Stimulated activated CD4-positive, alpha-beta T cell treated with anti-CD3 and anti-CD28 coated beads, Interleukin-12 subunit alpha, Interleukin-12 subunit beta, amount 100 ng/mL, for 24 hours (primary cell): ENCODE data around the gene MGAT3.

ENCODE experiments used
- DNase-seq, 2 experiments: peaks; one replicate each; pipeline ENCODE4 v3.0.0-alpha.2; 2020; ENCODE audit warnings: low read depth in 2 of 2

Gene MGAT3

DNA sequence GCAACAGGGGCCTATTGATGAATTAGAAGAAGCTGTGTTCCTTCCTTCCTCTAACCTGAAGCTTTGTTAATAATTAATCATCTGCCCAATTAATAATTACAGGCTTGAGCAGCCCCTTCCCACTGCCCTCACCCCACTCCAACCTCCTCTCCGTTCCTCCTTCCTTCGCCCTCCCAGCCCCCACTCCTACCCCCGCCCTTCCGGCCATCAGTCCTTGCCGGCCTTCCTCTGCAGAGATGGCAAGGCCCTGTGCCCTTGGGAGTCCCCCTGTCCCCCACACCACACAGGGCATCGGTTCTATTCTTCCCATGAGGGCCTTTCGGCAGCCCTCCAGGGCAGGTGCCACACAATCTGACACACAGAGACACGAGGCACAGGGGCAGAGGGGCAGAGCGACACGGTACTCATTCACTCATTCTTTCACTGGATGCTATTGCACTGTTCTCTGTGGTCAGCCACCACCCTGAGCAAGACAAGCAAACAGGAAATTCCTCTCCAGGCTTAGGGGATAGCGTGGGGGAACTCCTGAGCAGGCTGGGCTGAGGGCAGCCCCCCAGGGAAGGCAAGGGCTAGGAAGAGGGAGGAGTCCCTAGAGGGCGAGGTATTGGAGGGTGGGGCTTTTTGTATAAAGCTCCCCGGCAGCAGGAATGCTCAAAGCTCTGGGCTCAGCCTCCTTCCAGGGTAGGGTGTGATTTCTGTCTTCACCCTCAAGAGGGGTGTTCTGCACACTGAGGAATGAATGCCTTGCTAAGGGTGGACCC is 14.7 kb downstream of the MGAT3 start:
- DNase-seq, result no peak

DNA sequence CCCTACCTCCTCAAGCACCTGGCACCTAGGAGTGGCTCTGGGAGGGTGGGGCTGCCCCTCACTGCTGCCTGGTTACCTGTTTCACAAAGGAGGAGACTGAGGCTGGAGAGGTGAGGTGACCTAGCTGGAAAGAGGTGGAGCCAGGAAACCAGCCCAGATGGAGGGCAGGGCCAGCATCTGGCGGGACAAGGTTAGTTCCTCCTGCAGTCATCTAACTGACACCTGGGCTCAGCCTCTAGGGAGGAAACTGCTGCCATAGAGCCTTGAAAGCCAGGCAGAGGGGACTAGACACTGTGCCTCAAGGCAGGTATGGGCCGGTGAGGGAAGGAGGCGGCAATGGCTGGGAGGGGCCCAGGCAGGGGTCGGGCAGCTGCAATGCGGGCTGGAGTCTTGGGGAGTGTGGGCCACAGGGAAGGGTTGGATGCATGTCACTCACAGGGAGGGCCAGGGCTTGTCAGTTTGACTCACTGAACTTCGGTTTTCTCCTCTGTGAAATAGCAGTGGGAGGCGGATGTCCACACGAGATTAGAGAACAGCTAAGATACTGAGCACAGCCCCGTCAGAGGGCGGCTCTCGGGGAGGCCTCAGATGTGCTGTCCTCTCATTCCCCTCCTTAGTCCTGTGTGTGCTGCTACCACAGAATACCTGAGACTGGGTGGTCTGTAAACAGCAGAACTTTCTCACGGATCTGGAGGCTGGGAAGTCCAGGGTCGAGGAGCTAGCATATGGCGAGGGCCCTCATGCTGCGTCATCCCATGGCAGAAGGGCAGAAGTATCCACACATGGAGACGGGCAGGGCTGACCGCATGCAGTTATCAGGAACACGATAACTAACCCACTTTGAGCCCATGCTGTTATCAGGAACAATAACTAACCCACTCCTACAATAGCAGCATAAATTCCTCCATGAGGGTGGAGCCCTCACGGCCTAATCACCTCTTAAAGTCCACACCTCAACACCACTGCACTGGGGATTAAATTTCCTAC is 16.1 kb downstream of the MGAT3 start:
- DNase-seq, result no peak

DNA sequence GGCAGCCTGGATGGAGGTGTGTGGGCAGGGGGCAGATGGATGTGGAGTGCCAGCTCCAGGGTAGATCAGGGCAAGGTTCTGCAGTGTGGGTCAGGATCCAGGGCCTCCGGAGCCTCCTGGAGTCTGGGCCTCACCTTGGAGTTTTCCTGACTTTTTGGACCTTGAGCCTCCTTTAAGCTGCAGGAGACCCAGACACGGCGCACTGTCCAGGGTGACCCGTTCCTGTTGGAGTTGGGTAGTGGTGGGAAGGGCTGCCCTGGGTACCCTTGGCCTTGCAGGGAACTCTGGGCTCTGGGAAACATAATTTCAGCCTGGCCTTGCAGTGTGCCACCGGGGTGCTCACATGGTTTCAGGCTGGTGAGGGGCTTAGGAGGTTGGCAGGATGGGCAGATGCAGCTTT is 17.0 kb downstream of the MGAT3 start:
- DNase-seq, result no peak

DNA sequence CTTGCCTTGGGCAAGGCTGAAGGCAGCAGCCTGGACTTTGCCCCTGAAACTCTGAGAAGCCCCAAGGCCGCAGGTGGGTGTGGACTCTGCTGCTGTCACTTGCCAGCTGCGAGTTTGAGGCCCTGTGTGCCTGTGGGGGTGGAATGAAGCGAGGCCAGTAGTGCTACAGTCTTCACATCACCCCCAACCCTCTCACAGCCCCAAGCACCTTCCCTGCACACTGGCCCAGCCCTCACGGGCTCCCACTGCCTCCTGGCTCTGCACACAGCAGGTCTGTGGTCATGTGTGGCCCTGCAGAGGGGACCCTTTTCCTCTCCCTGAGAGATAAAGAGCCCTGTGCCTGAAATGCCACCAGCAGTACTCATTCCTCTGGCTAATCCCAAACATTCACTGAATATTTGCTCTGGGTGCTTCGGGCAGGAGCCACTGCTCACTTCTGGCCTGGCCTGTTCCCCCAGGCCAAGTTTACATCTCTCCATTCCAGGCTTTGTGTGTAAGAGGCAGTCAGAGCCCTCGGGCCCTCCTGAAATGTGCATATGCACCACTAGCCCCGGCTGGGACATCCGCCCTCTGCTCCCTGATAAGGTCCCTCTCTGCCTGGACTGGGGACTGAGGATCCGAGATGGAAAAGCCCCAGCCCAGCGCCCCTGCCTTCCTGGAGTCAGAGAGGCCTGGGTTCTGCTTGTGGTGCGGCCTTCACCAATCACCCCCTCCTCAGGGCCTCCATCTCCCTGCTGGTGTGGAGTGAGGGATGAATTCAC is 17.7 kb downstream of the MGAT3 start:
- no peak for DNase-seq

DNA sequence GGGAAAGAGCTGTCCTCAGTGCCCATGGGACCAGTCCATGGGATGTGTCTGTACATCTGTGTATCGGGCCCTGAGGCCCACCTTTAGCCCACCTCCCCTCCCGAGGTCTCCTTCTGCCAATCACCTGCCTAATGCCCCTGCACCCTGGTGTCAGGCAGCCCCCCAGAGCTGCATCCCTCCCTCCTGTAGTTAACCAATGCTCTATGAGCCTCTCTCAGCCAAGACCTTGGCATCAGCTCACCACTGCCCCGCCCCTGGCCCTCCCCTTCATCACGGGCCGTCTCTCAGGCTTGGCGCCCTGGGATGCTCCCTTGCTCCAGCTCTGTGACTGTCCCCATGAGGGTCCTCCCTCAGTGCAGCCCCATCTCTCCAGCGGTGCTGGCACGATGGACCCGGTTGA is 18.5 kb downstream of the MGAT3 start:
- no peak for DNase-seq

DNA sequence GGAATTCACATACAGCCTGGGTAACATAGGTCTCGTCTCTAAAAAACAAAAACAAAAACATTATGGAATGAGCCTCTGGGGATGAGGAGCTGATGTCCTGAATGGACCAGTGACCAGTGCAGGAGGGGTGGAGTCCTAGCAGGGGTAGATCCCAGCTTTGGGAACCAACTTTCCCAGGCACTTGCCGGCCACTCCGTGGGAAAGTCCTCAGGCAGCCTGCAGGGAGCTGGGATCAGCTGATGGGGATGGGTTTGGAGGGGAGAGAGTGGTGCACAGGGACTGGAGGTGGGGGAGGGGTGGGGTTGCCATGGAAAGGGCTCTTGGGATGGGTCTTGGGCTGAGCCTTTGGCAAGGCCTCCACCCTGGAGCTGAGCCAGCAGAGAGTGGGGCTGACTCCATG is 19.1 kb downstream of the MGAT3 start:
- DNase-seq, result no peak

DNA sequence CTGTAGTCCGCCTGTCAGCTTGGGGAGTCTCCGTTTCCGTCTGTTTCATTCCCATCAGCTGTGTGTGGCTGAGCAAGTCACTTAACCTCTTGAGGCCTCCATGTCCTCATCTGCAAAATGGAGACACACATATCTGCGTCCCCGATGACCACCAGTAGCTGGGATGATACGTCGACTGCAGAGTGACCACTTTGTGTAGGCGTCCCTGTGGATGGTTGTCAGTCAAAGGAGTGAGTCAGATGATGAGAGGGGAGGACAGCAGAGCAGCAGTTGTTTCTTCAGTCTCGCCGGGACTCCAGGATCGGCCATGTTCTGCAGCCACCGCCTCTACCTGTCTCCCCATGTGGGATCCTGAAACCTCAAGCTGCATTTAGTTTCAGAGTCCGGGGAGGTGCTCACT is 19.9 kb downstream of the MGAT3 start:
- no peak for DNase-seq

DNA sequence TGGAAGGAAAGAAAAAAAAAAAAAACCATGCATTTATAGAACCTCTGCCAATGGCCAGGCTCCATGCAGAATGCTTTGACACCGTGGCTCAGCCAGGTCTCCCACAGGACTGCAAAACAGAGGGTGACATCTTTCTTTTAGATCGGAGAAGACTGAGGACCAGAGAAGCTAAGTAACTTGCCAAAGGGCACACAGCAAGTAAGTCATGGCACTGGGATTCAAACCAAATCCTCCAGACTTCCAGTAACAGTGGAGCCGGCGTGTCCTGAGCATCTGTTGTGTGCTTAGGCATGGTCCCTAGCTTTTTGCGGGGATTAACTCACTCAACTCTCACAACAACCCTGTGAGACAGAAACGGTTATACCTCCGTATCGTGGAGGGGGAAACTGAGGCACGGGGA is 20.7 kb downstream of the MGAT3 start:
- no peak for DNase-seq

DNA sequence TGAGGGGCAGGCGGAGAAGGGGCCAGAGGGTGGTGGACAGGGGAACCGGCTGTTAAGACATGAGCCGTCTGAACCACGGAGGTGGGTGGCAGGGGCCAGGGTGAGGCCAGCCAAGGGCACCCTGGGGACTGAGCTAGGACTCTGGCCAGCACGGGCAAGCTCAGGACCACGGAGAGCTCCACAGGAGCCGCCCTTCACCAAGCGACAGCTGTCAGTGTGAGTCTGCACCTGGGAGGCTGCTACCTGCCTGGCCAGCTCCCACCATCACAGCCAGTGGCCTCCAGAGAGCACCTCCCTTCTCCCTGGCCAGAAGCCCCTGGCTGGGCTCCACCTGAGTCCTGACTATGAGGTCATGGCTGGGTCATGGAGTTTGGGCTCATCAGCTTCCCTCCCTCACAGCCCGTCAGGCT is 21.6 kb downstream of the MGAT3 start:
- DNase-seq, result no peak

DNA sequence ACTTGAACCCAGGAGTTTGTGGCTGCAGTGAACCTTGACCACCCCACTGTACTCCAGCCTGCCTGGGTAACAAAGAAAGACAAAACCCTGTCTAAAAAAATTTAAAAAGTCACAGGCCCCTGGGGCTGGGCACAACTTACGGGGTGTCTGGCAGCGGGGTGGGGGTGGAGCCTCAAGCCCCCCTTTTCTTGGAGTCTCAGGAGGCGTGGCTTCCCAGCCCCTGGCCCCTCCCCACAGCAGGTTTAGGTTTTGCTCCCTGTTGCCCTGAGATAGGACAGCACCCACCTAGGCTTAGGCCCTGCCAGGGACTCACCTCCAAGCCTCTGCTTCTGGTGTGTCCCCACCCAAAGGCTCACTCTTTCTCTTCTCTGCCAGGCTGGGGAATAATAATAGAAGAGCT is 22.4 kb downstream of the MGAT3 start:
- DNase-seq, result no peak

DNA sequence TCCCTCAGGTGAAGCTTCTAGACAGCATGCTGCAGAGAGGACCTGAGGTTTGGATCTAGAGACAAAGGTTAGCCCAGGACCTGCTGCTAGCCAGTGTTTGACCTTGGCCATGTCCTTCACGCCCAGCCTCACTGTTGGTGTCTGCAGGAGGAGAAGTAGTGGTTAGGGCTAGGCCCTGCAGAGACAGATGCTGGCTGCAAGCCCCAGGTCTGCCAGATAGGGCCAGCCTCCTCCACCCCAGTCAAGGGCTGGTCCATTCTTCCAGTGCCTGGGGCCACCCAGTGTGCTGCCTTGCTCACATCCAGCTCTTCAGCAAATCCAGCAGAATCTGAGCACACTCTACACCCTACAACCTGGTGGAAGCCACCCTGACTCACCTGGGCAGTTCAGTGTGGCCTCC is 23.7 kb downstream of the MGAT3 start:
- DNase-seq, result no peak

DNA sequence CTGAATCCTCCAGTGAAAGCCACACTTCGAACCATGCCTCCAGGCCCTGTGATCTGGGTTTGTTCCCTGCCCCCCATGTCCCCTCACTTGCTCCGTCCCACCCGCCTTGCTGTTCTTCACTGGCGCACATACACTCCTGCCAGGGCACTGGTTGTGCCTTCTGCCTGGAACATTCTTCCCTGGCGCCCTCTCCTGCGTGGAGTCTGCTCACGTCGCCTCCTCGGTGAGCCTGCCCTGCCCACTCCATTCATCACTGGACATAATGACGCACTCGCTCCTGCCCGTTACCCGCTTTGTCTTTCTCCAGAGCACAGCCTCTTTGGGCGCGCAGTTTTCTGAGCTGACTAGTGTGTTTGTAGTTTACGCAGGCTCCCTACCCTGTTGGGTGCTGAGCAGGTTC is 24.2 kb downstream of the MGAT3 start:
- no peak for DNase-seq

DNA sequence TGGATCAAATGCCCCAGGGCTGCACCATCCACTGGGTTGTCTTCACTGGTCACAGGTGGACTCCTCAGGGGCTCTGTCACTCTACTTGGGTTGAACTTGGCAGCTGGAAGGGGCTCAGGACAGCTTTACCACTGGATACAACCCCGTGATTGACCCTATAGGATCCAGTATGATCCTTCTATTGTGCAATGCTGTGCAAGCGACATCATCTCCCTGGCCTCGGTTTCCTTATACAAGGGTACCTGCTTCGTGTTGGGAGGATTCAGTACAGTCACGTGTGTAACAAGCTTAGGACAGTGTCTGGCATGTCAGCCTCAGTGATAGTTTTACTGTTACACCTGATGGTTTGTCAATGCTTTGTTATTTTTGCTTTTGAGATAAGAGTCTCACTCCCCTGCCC is 24.8 kb downstream of the MGAT3 start:
- DNase-seq, result no peak

DNA sequence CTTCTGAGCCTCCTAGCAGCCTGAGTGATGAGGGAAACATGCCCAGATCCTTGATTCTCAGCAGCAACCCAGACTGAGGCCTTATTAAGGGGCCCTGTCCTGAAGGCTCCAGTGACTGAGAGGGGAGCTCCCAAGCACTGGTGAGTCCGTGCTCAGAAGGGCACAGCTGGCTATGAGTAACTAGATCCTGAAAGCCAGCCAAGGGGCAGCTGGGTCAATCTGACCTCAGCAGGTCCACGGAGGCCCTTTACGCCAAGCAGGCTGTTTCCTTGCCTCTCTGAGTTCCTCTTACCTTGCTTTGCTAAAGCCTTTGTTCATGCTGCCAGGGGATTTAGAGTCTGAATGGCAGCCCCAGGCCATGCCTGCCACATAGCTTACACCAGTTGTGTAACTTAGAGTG is 26.0 kb downstream of the MGAT3 start:
- DNase-seq, result no peak

DNA sequence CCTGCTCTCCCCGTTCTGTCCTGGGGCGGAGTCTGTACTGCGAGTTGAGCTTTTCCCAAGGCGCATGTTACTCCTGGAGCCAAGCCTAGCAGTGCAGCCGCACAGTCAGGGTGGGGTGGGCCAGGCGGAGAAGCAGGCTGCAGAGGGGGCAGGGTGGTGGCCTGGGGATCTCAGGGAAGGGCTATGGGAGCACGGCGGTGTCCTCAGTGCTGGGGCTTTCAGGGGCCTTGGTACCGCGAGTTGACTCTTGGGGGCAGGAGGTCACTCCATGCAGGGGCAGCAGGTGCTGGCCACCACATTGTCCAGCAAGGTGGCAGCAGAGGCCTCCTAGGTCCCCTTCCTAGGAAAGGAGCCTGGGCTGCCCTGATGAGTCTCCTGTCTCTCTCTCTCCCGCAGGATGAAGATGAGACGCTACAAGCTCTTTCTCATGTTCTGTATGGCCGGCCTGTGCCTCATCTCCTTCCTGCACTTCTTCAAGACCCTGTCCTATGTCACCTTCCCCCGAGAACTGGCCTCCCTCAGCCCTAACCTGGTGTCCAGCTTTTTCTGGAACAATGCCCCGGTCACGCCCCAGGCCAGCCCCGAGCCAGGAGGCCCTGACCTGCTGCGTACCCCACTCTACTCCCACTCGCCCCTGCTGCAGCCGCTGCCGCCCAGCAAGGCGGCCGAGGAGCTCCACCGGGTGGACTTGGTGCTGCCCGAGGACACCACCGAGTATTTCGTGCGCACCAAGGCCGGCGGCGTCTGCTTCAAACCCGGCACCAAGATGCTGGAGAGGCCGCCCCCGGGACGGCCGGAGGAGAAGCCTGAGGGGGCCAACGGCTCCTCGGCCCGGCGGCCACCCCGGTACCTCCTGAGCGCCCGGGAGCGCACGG is 30.4 kb downstream of the MGAT3 start:
- DNase-seq, result no peak

DNA sequence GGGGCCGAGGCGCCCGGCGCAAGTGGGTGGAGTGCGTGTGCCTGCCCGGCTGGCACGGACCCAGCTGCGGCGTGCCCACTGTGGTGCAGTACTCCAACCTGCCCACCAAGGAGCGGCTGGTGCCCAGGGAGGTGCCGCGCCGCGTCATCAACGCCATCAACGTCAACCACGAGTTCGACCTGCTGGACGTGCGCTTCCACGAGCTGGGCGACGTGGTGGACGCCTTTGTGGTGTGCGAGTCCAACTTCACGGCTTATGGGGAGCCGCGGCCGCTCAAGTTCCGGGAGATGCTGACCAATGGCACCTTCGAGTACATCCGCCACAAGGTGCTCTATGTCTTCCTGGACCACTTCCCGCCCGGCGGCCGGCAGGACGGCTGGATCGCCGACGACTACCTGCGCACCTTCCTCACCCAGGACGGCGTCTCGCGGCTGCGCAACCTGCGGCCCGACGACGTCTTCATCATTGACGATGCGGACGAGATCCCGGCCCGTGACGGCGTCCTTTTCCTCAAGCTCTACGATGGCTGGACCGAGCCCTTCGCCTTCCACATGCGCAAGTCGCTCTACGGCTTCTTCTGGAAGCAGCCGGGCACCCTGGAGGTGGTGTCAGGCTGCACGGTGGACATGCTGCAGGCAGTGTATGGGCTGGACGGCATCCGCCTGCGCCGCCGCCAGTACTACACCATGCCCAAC is 31.2 kb downstream of the MGAT3 start:
- DNase-seq, result no peak

DNA sequence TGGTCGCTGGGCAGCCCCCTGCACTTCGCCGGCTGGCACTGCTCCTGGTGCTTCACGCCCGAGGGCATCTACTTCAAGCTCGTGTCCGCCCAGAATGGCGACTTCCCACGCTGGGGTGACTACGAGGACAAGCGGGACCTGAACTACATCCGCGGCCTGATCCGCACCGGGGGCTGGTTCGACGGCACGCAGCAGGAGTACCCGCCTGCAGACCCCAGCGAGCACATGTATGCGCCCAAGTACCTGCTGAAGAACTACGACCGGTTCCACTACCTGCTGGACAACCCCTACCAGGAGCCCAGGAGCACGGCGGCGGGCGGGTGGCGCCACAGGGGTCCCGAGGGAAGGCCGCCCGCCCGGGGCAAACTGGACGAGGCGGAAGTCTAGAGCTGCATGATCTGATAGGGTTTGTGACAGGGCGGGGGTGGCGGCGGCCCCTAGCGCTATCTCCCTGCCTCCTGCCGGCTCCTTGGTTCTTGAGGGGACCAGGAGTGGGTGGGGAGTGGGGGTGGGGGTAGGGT is 31.8 kb downstream of the MGAT3 start:
- no peak for DNase-seq

DNA sequence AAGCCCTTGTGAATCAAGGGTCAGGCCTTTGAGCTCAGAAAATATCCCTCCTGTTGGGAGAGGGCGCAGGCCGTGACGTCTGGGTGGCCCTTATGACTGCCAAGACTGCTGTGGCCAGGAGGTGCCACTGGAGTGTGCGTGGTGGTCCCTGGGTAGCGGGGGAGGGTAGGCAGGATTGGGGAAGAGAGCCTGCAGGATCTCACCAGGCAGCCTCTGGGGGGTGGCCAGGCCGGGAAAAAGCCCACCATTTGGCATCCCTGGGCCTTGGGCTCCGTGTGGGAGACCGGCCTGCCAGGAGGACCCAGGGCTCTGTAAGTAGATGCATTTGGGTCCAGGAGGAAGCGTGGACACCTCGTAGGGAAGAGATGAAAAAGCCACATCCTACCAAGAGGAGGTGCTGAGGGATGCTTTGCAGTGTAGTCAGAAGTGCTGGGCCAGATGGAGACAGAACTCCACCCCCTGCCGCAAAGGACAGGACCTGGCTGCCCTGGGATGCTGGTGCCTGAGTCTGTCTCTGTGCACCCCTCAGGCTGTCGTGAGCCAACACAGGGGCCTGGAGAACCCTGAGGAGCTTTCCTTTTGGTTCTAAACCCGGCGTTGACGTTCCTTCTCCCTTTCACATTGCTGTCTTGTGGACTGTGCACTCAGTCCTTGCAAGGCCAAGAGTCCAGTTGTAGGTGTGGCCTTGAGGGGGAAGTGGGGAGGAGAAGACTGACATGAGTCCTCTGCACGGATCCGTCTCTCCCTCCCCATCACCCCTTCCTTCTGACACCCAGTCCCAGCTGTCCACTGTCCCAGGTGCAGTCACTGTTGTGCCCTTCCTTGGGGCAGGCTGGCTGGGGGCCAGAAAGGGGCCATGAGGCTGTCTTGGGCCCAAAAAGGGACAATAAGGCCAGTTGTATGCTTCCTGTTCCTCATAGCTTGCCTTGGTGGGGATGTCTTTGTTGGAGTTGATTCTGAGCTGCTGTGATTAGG is 32.6 kb downstream of the MGAT3 start:
- no peak for DNase-seq

DNA sequence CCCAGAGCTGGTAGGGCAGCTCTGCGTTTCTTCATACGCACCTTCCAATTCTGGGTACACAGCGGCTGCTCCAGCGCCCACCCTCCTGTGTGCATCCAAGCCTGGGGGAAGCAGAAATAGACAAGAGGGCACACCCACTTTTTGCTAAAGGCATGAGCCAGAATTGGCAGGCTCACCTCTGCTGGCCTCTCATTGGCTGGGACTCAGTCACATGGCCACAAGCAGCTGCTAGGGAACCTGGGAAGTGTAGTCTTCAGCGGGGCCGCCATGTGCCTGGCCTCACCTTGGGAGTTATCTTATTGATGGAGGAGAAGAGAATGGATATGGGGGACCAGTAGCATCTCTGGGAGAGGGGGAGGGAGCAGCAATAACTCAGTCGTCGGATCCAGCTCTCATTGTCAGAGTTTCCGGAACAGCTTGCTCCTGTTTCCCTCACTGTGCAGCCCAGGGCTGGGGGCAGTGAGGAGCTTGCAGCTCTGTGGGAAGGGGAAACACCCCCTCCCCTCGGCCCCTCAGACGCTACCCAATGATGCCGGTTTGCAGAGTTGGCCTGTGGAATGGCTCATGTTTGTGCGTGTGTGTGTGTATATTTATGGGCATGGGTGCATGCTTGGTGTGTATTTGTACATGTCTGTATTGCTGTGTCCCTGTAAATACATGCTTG is 33.5 kb downstream of the MGAT3 start:
- peak; percentile 66 to 76 for DNase-seq
